IPS-18a (cell line): ENCODE data around the gene ZNF627.
A peak's percentile ranks its signal among the peaks of the same experiment; 100 is the strongest.

Source experiments
- H3K27ac ChIP-seq: one replicate; pipeline ENCODE4 v1.5.1; 2013; ENCODE audit warnings: low read length
- H3K27me3 ChIP-seq: one replicate; pipeline ENCODE4 v1.6.1; 2013; ENCODE audit warnings: mild to moderate bottlenecking, low read length; ENCODE audit not compliant: control insufficient read depth, insufficient read depth
- H3K36me3 ChIP-seq: one replicate; pipeline ENCODE4 v1.6.1; 2013; ENCODE audit warnings: low read depth, low read length; ENCODE audit not compliant: control insufficient read depth
- H3K4me1 ChIP-seq: one replicate; pipeline ENCODE4 v1.6.1; 2013; ENCODE audit warnings: low read depth, low read length; ENCODE audit not compliant: control insufficient read depth
- H3K4me3 ChIP-seq: one replicate; pipeline ENCODE4 v1.5.1; 2013; ENCODE audit warnings: low read length
- H3K9ac ChIP-seq: one replicate; pipeline ENCODE4 v1.6.1; 2013; ENCODE audit warnings: mild to moderate bottlenecking, low read length, moderate library complexity
- H3K9me3 ChIP-seq: one replicate; pipeline ENCODE4 v1.6.1; 2013; ENCODE audit warnings: low read depth, low read length; ENCODE audit not compliant: control insufficient read depth

The ZNF627 gene

DNA sequence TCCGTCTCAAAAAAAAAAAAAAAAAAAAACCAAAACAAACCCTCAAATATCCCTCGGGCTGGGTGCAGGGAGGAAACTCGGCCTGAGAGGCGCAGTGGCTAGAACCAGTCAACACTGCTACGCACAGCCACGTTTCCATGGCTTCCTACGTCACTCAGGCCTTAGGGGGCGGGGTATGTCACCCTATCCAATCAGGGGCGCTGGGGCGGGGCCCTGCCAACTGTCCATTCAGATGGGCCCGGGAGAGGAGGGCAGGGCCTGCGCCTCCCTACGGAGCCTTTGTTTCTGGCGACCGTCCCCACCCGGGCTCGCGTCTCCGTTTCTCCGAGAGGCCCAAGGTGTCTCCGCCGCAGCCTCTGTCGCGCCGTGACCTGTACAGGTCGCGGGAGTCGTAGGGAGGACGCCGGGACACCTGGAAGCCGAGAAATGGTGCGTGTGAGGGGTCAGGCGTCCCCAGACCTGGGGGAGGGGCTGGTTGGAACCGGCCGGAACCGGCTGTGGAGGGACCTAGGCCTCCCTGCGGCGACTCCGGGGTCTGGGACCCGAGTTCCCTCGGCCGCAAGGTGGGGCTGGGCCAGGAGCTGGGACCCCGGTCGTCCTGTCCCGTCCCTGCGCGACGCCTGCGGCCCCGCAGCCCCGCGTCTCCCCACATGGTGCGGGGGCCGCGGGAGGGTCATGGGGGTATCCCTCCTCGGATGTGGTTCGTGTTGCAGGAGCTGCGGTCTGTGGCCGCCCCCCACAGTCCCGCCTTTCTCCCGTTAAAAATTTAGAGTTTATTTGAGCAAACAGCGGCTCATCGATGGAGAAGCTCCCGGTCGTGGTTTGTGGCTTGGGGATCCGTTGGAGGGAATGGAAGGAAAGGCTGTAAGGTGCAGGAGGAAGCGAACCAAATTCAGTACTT lies at the start of gene ZNF627:
Gene ZNF627, plus strand, starts transcription at position 282 of the 901 bp plus-strand sequence. Its CDS starts 145 bp downstream, at position 427.
- Histone ChIP-seq H3K9ac (peak within 1 kb of the TSS; percentile 92), H3K36me3 (no peaks in the 10 kb centered on the region), H3K27me3 (no peaks in the 10 kb centered on the region), H3K4me1 (peaks cover 4% of the 10 kb centered on the region), H3K27ac (peak within 1 kb of the TSS; percentile 92), H3K4me3 (peak within 1 kb of the TSS; percentile 98), H3K9me3 (no peaks in the 10 kb centered on the region)

DNA sequence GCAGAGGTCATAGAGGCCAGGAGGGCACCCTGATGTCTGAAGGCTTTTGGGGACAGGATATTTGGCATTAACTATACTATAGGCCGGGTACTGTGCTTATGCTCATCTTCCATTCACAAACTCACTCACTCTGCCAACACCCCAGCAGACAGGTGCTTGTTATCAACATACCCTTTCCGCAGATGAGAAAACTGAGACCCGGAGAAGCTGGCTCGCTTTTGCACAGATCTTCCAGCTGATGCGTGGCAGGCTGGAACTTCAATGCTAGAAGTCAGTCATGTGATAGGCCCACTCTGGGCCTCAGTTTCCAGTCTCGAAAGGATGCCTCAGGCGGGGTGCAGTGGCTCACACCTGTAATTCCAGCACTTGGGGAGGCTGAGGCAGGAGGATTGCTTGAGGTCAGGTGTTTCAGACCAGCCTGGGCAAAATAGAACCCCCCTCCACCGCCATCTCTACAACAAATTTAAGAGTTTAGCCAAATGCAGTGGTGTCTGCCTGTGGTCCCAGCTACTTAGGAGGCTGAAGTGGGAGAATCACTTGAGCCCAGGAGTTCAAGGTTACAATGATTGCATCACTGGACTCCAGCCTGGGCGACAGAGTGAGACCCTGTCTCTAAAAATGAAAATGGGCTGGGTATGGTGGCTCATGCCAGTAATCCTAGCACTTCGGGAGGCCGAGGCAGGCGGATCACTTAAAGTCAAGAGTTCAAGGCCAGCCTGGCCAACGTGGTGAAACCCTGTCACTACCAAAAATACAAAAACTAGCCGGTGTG lies 49.2 kb upstream of the ZNF627 start:
- no peaks in the 10 kb centered on the region for H3K27me3 ChIP-seq
- no peak overlapping the region for H3K4me3 ChIP-seq
- H3K4me1 ChIP-seq, result no peaks in the 10 kb centered on the region
- no peak overlapping the region for H3K27ac ChIP-seq
- no peak overlapping the region for H3K9ac ChIP-seq
- H3K36me3 ChIP-seq, result peaks cover 4% of the 10 kb centered on the region
- H3K9me3 ChIP-seq, result no peaks in the 10 kb centered on the region

DNA sequence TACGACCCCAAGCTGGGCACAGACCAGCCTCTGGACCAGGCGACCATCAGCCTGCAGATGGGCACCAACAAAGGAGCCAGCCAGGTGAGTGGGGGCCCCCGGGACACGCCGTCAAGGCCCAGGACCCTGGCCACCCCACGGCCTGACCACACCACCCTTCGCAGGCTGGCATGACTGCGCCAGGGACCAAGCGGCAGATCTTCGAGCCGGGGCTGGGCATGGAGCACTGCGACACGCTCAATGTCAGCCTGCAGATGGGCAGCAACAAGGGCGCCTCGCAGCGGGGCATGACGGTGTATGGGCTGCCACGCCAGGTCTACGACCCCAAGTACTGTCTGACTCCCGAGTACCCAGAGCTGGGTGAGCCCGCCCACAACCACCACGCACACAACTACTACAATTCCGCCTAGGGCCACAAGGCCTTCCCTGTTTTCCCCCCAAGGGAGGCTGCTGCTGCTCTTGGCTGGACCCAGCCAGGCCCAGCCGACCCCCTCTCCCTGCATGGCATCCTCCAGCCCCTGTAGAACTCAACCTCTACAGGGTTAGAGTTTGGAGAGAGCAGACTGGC lies 47.8 kb upstream of the ZNF627 start:
- Histone ChIP-seq H3K27me3 (no peaks in the 10 kb centered on the region), H3K36me3 (peaks cover 9% of the 10 kb centered on the region), H3K4me1 (no peaks in the 10 kb centered on the region), H3K9ac (no peak overlapping the region), H3K4me3 (no peak overlapping the region), H3K27ac (no peak overlapping the region), H3K9me3 (no peaks in the 10 kb centered on the region)

DNA sequence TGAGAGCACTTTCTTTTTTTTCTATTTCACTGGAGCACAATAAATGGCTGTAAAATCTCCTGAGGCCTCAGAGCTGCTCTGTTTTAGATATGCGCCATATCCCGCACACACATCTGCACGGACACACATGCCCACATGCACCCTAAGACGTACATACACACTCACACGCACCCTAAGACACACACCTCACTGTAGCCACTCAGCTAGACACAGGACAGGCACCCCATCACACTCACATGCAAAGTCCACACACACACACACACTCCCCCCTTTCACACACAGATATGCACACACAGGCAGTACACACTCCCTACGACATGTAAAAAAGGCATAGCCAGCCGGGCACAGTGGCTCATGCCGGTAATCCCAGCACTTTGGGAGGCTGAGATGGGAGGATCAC lies 47.0 kb upstream of the ZNF627 start:
- Histone ChIP-seq H3K27me3 (no peaks in the 10 kb centered on the region), H3K36me3 (peaks cover 11% of the 10 kb centered on the region), H3K27ac (no peak overlapping the region), H3K9me3 (no peaks in the 10 kb centered on the region), H3K4me1 (no peaks in the 10 kb centered on the region), H3K9ac (no peak overlapping the region), H3K4me3 (no peak overlapping the region)

DNA sequence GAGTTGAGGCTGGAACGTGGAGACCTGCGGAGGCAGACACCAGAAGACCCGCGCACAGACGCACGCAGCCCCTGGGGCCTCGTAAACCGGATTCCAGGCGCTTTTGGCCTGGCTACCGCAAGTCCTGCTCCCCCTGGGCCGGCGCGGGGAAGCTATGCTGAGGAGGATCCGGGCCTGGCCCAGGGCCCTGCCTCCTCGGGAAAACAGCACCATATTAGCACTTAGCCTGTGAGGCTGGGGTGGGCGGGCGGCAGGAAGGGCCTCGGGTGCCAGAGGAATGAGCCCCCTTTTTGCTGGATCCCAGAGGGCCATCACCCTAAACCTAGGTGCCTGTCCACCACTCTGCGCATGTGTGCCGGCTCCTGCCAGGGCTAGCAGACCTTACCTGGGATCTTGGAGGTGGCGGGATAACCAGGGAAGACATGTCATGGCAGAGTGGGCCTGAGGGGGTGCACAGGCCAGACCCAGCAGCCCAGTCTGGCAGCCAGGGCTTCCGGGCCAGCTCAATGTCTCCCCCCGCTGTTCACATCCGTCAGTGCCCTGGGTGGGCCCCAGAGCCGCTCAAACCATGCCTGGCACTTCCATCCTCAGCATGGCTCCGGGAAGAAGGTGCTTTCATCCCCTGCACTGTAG lies 45.6 kb upstream of the ZNF627 start:
- Histone ChIP-seq H3K27me3 (no peaks in the 10 kb centered on the region), H3K4me1 (no peaks in the 10 kb centered on the region), H3K9me3 (no peaks in the 10 kb centered on the region), H3K4me3 (no peak overlapping the region), H3K36me3 (peaks cover 13% of the 10 kb centered on the region), H3K9ac (no peak overlapping the region), H3K27ac (no peak overlapping the region)

DNA sequence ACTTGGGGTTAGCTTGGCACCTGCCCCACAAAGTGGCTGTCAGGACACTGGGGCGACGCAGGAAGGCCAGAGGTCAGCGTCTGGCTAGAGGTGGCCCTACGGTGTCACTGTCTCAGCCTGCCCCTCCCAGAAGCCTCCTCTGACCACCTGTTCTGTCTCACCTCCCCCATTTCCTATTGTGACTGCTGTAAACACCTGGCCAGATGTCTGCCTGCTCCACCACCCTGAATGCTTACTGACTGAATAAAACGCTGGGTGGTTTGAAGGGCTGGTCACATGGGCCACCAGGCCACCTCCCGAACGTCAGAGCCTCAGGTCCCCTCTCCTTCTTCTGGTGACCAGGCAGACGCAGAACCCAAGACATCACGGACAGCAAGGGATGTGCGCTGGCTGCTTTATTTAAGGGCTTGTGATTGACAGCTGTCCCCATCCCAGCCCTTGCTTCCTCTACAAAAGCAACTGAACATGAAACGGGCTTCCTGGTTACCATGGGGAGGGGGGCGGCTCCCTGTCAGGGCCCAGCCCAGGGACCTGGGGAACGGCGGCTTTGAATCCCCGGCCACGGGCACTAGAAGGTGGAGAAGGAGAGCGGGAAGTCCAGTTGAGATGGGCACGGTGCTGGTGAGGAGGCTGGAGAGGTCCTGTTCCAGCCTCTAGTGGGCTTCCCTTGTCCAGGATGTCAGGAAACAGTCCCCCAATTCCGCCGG lies 44.5 kb upstream of the ZNF627 start:
- Histone ChIP-seq H3K36me3 (peaks cover 13% of the 10 kb centered on the region), H3K4me3 (no peak overlapping the region), H3K27ac (no peak overlapping the region), H3K9me3 (no peaks in the 10 kb centered on the region), H3K27me3 (no peaks in the 10 kb centered on the region), H3K4me1 (no peaks in the 10 kb centered on the region), H3K9ac (no peak overlapping the region)

DNA sequence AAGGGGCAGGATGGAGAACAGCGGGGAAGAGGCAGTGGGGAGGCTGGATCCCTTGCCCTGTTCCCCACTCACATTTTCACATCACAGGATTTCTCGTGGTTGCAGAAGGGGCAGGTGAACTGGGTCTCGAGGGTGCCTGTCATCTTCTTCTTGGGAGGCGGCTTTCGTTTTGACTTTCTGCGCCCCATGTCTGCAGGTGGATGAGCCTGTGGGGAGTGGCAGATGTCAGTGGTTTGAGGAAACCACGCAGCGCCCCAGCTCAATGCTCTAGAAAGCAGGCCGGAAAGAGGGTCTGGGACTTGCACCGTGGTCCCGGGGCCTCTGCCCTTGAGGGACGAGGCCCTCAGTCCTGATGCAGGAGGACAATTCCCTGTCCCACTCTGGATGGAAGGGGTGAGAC lies 43.1 kb upstream of the ZNF627 start:
- Histone ChIP-seq H3K36me3 (peaks cover 13% of the 10 kb centered on the region), H3K4me3 (no peak overlapping the region), H3K9me3 (no peaks in the 10 kb centered on the region), H3K27ac (no peak overlapping the region), H3K4me1 (no peaks in the 10 kb centered on the region), H3K9ac (no peak overlapping the region), H3K27me3 (no peaks in the 10 kb centered on the region)

DNA sequence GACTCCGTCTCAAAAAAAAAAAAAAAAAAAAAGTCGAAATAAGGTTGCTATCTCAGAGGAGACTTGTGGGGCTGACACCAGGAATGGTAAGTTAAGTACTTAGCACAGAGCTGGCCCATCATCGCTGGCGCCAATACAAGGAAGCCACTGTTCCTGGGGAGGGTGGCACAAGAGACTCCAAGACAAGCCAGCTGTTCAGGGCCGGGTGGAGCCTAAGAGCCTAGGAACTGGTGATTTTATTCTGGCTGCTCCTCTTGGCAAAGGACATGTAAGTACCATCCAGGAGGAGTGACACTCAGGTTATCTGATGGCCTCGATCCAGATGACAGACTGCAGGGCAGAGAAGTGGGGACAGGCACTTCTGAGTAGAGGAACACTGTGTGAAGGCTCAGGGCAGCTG lies 42.0 kb upstream of the ZNF627 start:
- no peaks in the 10 kb centered on the region for H3K4me1 ChIP-seq
- H3K27ac ChIP-seq, result no peak overlapping the region
- H3K27me3 ChIP-seq, result no peaks in the 10 kb centered on the region
- no peak overlapping the region for H3K9ac ChIP-seq
- H3K36me3 ChIP-seq, result peaks cover 13% of the 10 kb centered on the region
- no peaks in the 10 kb centered on the region for H3K9me3 ChIP-seq
- no peak overlapping the region for H3K4me3 ChIP-seq

DNA sequence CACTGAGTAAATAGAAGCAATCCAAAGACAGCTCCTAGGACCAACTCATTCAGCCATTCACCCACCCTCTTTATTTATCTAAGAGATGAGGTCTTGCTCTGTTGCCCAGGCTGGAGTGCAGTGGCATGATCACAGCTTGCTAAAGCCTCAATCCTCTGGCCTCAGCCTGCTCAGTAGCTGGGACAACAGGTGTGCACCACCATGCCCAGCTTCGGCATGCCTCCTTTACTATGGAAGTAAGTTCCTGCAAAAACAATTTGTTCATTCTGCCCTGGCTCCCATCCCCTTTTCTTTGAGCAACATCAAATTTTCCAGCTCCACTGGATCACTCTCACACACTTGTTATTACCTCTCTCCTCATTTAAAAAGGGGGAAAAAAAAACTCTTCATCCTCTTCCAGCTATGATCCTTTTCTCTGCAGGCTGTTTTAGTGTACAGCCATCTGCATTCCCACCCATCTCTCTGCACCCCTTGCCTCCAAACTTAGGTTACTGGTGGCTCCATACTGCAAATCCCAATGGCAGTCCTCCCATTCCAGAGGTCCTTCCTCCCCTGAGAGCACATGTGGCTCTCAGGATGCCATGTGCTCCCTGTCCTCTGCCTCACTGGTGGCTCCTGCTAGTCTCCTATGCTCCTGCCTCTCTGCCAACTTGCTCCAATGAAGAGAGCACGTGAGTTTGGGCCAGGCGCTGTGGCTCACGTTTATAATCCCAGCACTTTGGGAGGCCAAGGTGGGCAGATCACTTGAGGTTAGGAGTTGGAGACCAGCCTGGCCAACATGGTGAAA lies 40.5 kb upstream of the ZNF627 start:
- no peak overlapping the region for H3K27ac ChIP-seq
- H3K4me1 ChIP-seq, result no peaks in the 10 kb centered on the region
- H3K27me3 ChIP-seq, result no peaks in the 10 kb centered on the region
- no peak overlapping the region for H3K4me3 ChIP-seq
- H3K36me3 ChIP-seq, result peaks cover 13% of the 10 kb centered on the region
- no peaks in the 10 kb centered on the region for H3K9me3 ChIP-seq
- H3K9ac ChIP-seq, result no peak overlapping the region
